NT2/D1 (cell line): ENCODE data around the gene CEP41.

Experiments used
- DNase-seq: peaks from one replicate; pipeline ENCODE4 v3.0.0-alpha.2; 2011; ENCODE audit warnings: low read depth, low spot score
- H3K27me3 ChIP-seq: 2 replicates; pipeline ENCODE4 v1.6.0; 2011; ENCODE audit warnings: mild to moderate bottlenecking; ENCODE audit not compliant: insufficient read length, insufficient read depth
- H3K36me3 ChIP-seq: 2 replicates; pipeline ENCODE4 v1.6.1; 2011; ENCODE audit warnings: mild to moderate bottlenecking, low read length, mixed read lengths; ENCODE audit not compliant: insufficient read depth, insufficient read length
- H3K4me1 ChIP-seq: 2 replicates; pipeline ENCODE4 v1.5.1; 2011; ENCODE audit not compliant: insufficient read depth, insufficient read length
- H3K4me3 ChIP-seq: 2 replicates; pipeline ENCODE4 v1.5.1; 2011; ENCODE audit warnings: low read depth; ENCODE audit not compliant: insufficient read length
- H3K9ac ChIP-seq: 2 replicates; pipeline ENCODE4 v1.6.0; 2011; ENCODE audit warnings: low read depth; ENCODE audit not compliant: insufficient read length
- H3K9me3 ChIP-seq: 2 replicates; pipeline ENCODE4 v1.5.1; 2011; ENCODE audit warnings: mild to moderate bottlenecking, low read length; ENCODE audit not compliant: insufficient read depth
- SUZ12 ChIP-seq: IDR thresholded peaks from 2 replicates; pipeline ENCODE4 v1.6.1; 2011; ENCODE audit not compliant: insufficient read length, insufficient read depth; ENCODE audit errors: extremely low read depth
- YY1 ChIP-seq: IDR thresholded peaks from 2 replicates; pipeline ENCODE4 v1.6.1; 2011; ENCODE audit not compliant: insufficient read length, insufficient read depth
- ZNF274 ChIP-seq: IDR thresholded peaks from 2 replicates; pipeline ENCODE4 v1.6.1; 2011; ENCODE audit warnings: mild to moderate bottlenecking, low read depth, low read length

Gene CEP41

DNA sequence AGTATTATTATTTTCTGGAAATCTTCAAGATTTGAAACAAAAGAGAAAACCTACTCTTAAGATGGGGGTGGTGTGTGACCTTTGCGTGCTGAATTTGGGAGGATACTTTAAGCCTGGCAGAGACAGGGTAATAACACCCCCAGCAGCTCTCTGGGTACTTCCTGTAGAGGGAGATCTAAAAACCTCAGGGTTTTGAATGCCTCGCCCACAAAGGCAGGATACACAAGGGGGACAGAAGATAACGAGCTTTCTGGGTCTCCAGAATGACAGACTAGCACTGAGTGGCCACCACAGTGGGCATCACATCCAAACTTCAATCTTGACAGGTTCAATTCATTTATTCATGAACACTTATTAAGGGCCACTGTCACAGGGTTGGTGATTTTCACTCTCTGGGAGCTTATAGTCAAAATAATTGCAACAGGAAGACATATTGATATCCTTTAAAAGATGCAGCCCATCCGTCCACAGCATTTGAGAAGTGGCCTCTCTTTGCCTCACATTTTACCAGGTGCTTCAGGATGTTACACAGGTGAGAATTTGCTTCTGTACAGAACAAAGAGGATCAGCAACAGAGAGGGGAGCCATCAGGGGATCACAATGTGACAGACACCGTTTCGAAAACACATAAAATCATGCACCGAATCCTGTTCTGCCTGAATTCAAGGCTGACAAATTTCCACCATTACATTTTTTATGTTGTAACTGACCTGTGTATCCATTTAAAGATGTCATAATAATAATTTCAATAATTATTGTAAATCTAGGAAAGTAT, 46.2 kb downstream of the CEP41 start:
- Histone ChIP-seq H3K9ac (no peak overlapping the region), H3K36me3 (peaks cover 15% of the 10 kb centered on the region), H3K9me3 (no peaks in the 10 kb centered on the region), H3K27me3 (no peaks in the 10 kb centered on the region), H3K4me1 (no peaks in the 10 kb centered on the region), H3K4me3 (no peak overlapping the region)
- DNase-seq, result no peak
- TF ChIP-seq SUZ12 (no peak), YY1 (no peak), ZNF274 (no peak)

DNA sequence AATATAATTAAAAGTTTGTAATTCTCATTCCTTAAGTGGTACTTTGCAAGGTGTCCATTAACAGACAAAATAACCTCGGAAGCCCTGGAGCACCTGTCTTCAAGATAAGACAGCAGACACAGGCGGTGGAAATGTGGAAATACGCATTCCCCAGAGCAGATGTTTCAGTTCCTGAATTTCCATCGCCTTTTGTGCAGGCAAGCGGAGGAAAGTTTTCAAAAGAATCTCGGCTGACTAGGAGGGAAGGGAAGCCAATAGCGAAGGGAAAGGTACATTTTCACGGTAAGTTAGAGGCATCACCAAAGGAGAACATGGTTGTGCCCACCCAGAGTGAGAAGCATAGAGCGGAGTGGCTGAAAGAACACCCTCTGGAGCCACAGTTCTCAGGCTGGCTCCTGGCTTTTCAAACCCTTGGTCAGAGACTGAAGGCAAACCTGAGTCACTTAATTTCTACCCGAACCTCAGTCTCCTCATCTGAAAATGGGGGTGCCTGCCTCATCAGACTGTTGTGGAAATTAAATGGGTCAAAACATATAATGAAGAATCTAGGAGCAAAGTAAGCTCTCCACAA, 46.9 kb downstream of the CEP41 start:
- peaks cover 11% of the 10 kb centered on the region for H3K36me3 ChIP-seq
- H3K27me3 ChIP-seq, result no peaks in the 10 kb centered on the region
- no peak overlapping the region for H3K9ac ChIP-seq
- no peaks in the 10 kb centered on the region for H3K9me3 ChIP-seq
- no peak overlapping the region for H3K4me3 ChIP-seq
- no peak for TF ChIP-seq SUZ12
- TF ChIP-seq ZNF274, result no peak
- no peak for TF ChIP-seq YY1
- no peak for DNase-seq
- no peaks in the 10 kb centered on the region for H3K4me1 ChIP-seq

DNA sequence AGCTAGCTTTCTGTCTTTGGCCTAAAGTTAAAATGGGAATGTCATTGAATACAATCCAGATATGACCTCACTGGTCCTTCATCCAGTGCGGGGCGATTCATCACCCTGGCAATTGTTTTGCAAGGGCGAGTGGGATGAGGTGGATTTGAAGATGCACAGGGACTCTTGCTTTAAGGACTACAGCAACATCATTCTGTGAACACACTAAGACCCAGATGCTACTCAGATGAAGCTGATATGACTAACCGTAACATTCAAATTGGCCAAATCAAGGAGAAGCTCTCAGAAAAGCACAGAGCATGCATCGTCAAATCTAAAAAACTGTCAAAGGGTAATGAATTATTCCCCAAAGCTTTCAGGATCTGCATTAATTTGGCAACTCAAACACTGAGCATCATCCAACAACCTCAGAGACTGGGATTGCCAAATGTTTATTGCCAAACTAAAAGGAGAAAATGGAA, 47.7 kb downstream of the CEP41 start:
- peaks cover 6% of the 10 kb centered on the region for H3K36me3 ChIP-seq
- no peak overlapping the region for H3K9ac ChIP-seq
- TF ChIP-seq SUZ12 (no peak), YY1 (no peak), ZNF274 (no peak)

DNA sequence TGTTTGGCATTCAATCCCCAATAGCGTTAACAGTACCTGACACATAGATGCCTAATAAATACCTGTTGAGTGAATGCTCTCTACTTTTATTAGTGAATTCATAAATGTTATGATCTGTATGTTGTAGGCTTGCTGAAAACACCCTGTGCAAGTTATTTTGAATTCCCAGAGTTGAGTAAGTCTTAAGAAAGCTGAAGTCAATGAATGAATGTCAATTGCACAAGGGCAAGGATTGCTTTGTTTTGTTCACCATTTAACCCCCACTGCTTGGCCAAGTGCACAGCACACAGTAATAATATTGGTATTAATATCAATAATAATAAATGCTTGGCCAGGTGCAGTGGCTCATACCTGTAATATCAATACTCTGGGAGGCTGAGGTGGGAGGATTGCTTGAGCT, 50.3 kb downstream of the CEP41 start:
- Histone ChIP-seq H3K9ac (no peak overlapping the region), H3K9me3 (no peaks in the 10 kb centered on the region), H3K4me3 (no peak overlapping the region), H3K36me3 (no peaks in the 10 kb centered on the region), H3K27me3 (no peaks in the 10 kb centered on the region), H3K4me1 (no peaks in the 10 kb centered on the region)
- TF ChIP-seq ZNF274, result no peak
- TF ChIP-seq YY1, result no peak
- TF ChIP-seq SUZ12, result no peak
- no peak for DNase-seq

More for the DNA sequence above, 47.7 kb downstream of the CEP41 start:
- no peak for DNase-seq
- Histone ChIP-seq H3K9me3 (no peaks in the 10 kb centered on the region), H3K4me1 (no peaks in the 10 kb centered on the region), H3K4me3 (no peak overlapping the region), H3K27me3 (no peaks in the 10 kb centered on the region)

DNA sequence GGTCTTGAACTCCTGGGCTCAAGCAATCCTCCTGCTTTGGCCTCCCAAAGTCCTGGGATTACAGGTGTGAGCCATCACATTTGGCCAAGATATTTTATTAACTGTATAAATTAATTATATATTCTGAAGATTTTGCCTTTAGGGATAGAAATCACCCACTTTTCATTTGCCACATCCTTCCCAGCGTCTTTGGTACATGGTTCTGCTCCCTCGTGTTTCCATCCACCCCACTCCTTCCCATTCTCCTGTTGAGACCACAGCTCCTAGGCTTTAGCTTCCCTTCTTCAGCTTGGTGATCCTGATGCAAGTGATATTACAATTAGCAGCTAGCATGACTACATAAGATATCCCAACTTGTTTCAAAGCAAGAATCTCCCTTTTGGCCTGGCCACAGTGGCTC, 52.1 kb downstream of the CEP41 start:
- no peaks in the 10 kb centered on the region for H3K36me3 ChIP-seq

DNA sequence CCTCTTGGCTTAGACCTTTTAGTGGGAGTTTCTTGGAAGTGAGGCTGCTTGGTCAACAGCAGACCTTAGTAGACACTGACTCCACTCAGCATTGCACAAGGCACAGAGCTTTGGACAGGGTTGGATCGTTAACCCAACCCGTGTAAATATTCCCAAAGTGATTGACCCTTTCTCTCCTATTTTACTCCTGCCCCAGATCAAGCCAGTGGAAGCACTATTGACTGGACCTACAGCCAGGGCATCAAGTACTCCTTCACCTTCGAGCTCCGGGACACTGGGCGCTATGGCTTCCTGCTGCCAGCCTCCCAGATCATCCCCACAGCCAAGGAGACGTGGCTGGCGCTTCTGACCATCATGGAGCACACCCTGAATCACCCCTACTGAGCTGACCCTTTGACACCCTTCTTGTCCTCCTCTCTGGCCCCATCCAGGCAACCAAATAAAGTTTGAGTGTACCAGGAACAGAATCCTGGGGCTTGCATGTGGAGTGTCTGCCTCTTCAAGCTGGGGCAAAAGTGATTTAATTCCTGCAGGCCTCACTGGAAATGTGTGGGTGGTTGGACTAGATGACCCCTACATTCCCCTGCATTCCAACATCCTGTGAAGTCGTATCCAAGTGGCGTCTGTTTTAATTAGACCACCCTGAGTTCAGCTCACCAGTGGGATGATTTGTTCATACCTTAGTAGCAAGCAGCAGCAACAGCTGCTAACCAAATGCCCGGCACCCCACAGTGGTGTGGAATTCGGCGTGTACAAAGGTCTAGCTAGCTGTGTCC, 53.0 kb downstream of the CEP41 start:
- H3K4me3 ChIP-seq, result no peak overlapping the region
- no peak overlapping the region for H3K9ac ChIP-seq
- no peaks in the 10 kb centered on the region for H3K4me1 ChIP-seq
- H3K9me3 ChIP-seq, result no peaks in the 10 kb centered on the region
- TF ChIP-seq YY1 (no peak), SUZ12 (no peak), ZNF274 (no peak)
- DNase-seq, result no peak
- no peaks in the 10 kb centered on the region for H3K27me3 ChIP-seq
- H3K36me3 ChIP-seq, result no peaks in the 10 kb centered on the region

More for the DNA sequence above, 52.1 kb downstream of the CEP41 start:
- H3K27me3 ChIP-seq, result no peaks in the 10 kb centered on the region
- H3K4me1 ChIP-seq, result no peaks in the 10 kb centered on the region
- no peaks in the 10 kb centered on the region for H3K9me3 ChIP-seq
- TF ChIP-seq YY1 (no peak), ZNF274 (no peak), SUZ12 (no peak)
- no peak for DNase-seq
- no peak overlapping the region for H3K4me3 ChIP-seq
- H3K9ac ChIP-seq, result no peak overlapping the region

DNA sequence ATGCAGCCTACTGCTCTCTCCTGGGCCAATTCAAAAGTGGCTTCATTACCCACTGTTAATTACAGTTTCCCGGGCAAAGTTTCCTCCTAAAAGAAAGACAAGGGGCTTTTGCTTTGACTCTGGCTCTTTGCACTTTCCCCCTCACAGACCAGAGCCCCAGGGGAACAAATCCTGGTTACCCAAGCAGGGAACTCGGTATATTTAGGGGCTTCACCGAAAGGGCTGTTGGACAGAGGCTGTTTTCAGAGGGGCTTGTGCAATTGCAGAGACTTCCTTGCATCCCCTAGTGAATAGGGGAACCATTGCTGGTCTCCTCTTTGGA, 53.5 kb downstream of the CEP41 start:
- Histone ChIP-seq H3K27me3 (no peaks in the 10 kb centered on the region), H3K4me3 (no peak overlapping the region), H3K4me1 (no peaks in the 10 kb centered on the region), H3K36me3 (no peaks in the 10 kb centered on the region), H3K9me3 (no peaks in the 10 kb centered on the region), H3K9ac (no peak overlapping the region)
- DNase-seq, result no peak
- TF ChIP-seq ZNF274 (no peak), SUZ12 (no peak), YY1 (no peak)
